CD4-positive, alpha-beta memory T cell (primary cell): ENCODE results near the gene ACVR1B. TPM values are rescaled to one million over a fixed set of nuclear protein-coding genes. Genes with fewer than 3 reads are reported as not detected.

ENCODE experiments used
- CTCF ChIA-PET: fragments of 350-600 bp; sonication (Branson Sonifier 250); formaldehyde crosslinking; loops from one replicate; lab custom pipeline; 2021; ENCODE audit warnings: inconsistent platforms; ENCODE audit not compliant: partially characterized antibody; lab: Charles Lee
- POLR2A ChIA-PET: fragments of 350-600 bp; sonication (Branson Sonifier 250); formaldehyde crosslinking; loops from one replicate; lab custom pipeline; 2021; ENCODE audit not compliant: partially characterized antibody; lab: Charles Lee
- DNase-seq, 5 donors: peaks; one replicate each; pipeline versions ENCODE4 v3.0.0 to v3.0.0-alpha.2; 2020 to 2022; ENCODE audit warnings: mixed read lengths in 1 of 5
- H3K27ac ChIP-seq: one replicate; pipeline ENCODE4 v1.7.0; 2013; ENCODE audit warnings: low read depth, low read length
- H3K27me3 ChIP-seq: 2 replicates; pipeline ENCODE4 v1.7.0; 2013; ENCODE audit warnings: mild to moderate bottlenecking, low read length, moderate library complexity; ENCODE audit not compliant: insufficient read depth
- H3K36me3 ChIP-seq: 2 replicates; pipeline ENCODE4 v1.7.0; 2013; ENCODE audit warnings: mild to moderate bottlenecking, low read length, moderate library complexity; ENCODE audit not compliant: insufficient read depth
- H3K4me1 ChIP-seq: 2 replicates; pipeline ENCODE4 v1.7.0; 2013; ENCODE audit warnings: mild to moderate bottlenecking, low read length, moderate library complexity; ENCODE audit not compliant: insufficient read depth
- H3K4me3 ChIP-seq, 2 donors: one replicate each; pipeline ENCODE4 v1.7.0; 2013; ENCODE audit warnings: low read length in 2 of 2, mild to moderate bottlenecking in 1 of 2
- H3K9me3 ChIP-seq, 2 donors: one replicate each; pipeline ENCODE4 v1.7.0; 2013; ENCODE audit warnings: low read length in 2 of 2, control low read depth in 1 of 2; ENCODE audit not compliant: control insufficient read depth in 1 of 2
- H3K27ac Mint-ChIP-seq, 7 donors: one replicate each; pipeline ENCODE4 v1.8.0; 2020 to 2021; ENCODE audit warnings: mixed read lengths in 7 of 7, mild to moderate bottlenecking in 6 of 7, inconsistent platforms in 3 of 7, moderate library complexity in 3 of 7
- H3K27me3 Mint-ChIP-seq, 2 donors: one replicate each; pipeline ENCODE4 v1.8.0; 2020 to 2021; ENCODE audit warnings: mixed read lengths in 2 of 2
- H3K36me3 Mint-ChIP-seq, 2 donors: one replicate each; pipeline ENCODE4 v1.8.0; 2020 to 2021; ENCODE audit warnings: mixed read lengths in 2 of 2, inconsistent platforms in 1 of 2, mild to moderate bottlenecking in 1 of 2
- H3K4me1 Mint-ChIP-seq, 4 donors: one replicate each; pipeline ENCODE4 v1.8.0; 2020 to 2021; ENCODE audit warnings: mixed read lengths in 4 of 4, mild to moderate bottlenecking in 1 of 4
- H3K4me3 Mint-ChIP-seq, 8 donors: one replicate each; pipeline ENCODE4 v1.8.0; 2020 to 2021; ENCODE audit warnings: mixed read lengths in 8 of 8, mild to moderate bottlenecking in 7 of 8, moderate library complexity in 6 of 8, inconsistent platforms in 3 of 8
- H3K9me3 Mint-ChIP-seq, 8 donors: one replicate each; pipeline ENCODE4 v1.8.0; 2020 to 2021; ENCODE audit warnings: mixed read lengths in 8 of 8, mild to moderate bottlenecking in 5 of 8, inconsistent platforms in 3 of 8, moderate library complexity in 1 of 8
- intact Hi-C: fragments of 100-400 bp; cut with micrococcal nuclease; formaldehyde crosslinking; loops from one replicate; pipeline ENCODE4 v1.15.1; 2023
- polyA plus RNA-seq, 2 donors: library from polyadenylated mRNA; unstranded; fragments of 300-500 nt; fragmentation: Illumina TruSeq; gene quantifications; one replicate each; pipeline ENCODE4 v1.2.3, GENCODE V29; 2021
- total RNA-seq, 2 experiments: library from RNA; stranded (reverse); gene quantifications; one replicate each; pipeline ENCODE4 v1.2.3, GENCODE V29; 2021

The ACVR1B gene
- total and polyA plus RNA-seq, 4 experiments from 2014 or later = 0.42 to 12.6 (median 6.7) TPM

DNA sequence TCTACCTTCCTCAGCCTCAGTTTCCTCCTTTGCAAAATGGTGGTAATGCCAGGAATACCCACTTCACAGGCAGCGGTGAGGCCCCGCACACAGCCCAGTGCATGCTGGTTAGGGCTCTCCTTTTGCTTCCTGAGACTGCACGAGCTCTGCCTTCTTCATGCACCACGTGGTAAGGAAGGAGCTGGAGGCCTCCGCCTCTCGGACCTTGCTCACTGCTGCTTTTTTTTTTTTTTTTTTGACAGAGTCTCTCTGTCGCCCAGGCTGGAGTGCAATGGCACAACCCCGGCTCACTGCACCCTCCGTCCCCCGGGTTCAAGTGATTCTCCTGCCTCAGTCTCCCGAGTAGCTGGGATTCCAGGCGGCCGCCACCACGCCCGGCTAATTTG is 73.3 kb downstream of the ACVR1B start:
- DNase-seq = peak in 3 of 5 donors; percentile 28 to 66 (median 35)
- Mint-ChIP-seq H3K4me3 (peak overlapping the region; percentile 85 to 99 (median 92)), H3K9me3 (peaks cover 0 to 3% (median 0%) of the 10 kb centered on the region in 8 donors), H3K4me1 (peaks cover 29 to 55% (median 39%) of the 10 kb centered on the region in 4 donors), H3K27me3 (no peaks in the 10 kb centered on the region), H3K27ac (peak overlapping the region; percentile 91 to 99 (median 97)), H3K36me3 (peaks cover 0 to 2% of the 10 kb centered on the region in 2 donors)
- CTCF ChIA-PET = interaction anchor here (0.7 to 20.6 kb wide), 33 partner anchors 8 to 549 kb away, joined by 3 to 1048 read pairs (median 11); partner anchors contain the start of genes ATG101, NR4A1, SMIM41 and TAMALIN
- Histone ChIP-seq H3K27me3 (no peaks in the 10 kb centered on the region), H3K4me1 (peaks cover 42% of the 10 kb centered on the region), H3K27ac (peak overlapping the region; percentile 48), H3K9me3 (no peaks in the 10 kb centered on the region), H3K4me3 (peak overlapping the region in 1 of 2 donors; percentile 44), H3K36me3 (no peaks in the 10 kb centered on the region)
- POLR2A ChIA-PET = interaction anchor here (0.7 to 9.9 kb wide), 20 partner anchors 7 to 204 kb away, joined by 3 to 187 read pairs (median 6); partner anchors contain the start of genes ATG101, NR4A1 and TAMALIN
- intact Hi-C loops = loop anchor here (1.0 kb wide), 7 partner anchors 11 to 97 kb away; partner anchors contain the start of genes ATG101 and NR4A1

DNA sequence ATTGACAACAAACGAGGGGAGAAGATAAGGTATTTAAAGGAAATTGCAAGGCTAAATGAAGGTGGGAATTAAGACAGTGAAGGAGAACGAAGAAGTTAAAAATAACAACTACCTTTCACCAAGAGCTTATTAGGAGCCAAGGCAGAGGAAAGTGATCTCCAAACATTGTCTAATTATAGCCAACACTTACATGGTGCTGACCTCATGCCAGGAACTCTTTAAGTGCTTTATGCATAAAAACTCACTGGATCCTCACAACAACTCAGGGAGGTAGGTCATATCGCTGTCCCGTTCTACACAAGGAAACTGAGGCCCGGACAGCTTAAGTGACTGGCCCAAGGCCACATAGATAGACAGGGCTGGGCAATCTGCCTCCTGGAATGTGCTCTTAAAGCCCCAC is 74.8 kb downstream of the ACVR1B start:
- Mint-ChIP-seq H3K9me3 (peaks cover 0 to 3% (median 0%) of the 10 kb centered on the region in 8 donors), H3K27me3 (no peaks in the 10 kb centered on the region), H3K4me3 (peak overlapping the region in 1 of 8 donors; percentile 99), H3K27ac (peak overlapping the region; percentile 91 to 99 (median 97)), H3K36me3 (peaks cover 0 to 2% of the 10 kb centered on the region in 2 donors), H3K4me1 (peaks cover 21 to 40% (median 27%) of the 10 kb centered on the region in 4 donors)
- ChIA-PET CTCF (interaction anchor here (0.9 to 20.6 kb wide), 23 partner anchors 8 to 140 kb away, joined by 3 to 1048 read pairs (median 13); partner anchors contain the start of genes ATG101, NR4A1, SMIM41 and TAMALIN), POLR2A (interaction anchor here (1.7 to 9.9 kb wide), 10 partner anchors 10 to 61 kb away, joined by 6 to 187 read pairs (median 10); partner anchors contain the start of genes ATG101, NR4A1 and TAMALIN)
- DNase-seq = no peak
- intact Hi-C loops = no loop called here
- Histone ChIP-seq H3K4me1 (peaks cover 34% of the 10 kb centered on the region), H3K9me3 (no peaks in the 10 kb centered on the region), H3K36me3 (no peaks in the 10 kb centered on the region), H3K27ac (peak overlapping the region; percentile 48), H3K27me3 (no peaks in the 10 kb centered on the region), H3K4me3 (no peak overlapping the region)

DNA sequence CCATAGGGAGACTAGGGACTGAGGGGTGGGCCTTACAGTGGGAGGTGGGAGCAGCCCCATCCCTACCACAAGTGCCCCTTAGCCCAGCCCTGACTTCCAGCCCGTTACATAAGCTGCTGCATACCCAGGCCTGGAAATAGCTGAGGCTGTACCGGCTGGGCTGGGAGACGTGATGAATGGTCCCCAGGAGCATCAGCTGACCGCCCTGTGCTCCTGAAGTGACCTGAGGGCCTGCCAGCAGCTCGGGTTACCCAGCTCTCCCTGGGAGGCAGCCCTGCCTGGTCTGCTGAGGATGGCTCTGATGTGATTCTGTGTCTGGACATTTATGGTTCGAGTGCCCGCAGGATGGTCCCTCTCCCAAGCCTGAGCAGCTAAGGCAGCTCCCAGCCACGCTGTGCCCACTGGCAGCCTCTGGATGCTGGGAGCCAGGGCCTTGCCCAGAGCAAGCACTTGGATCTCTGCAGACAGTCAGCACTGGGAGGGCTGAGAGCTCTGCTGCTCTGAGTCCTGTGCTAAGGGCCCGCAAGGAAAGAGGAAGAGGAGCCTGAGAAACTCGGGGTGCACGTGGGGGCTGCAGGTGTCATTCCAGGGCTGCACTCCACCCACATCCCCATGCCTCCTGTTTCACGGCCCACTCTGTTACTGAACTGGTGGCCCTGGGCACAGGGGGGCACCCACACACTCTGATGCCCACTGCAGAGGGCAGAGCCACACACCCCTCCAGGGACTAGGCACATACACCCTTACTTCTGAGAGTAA is 75.8 kb downstream of the ACVR1B start:
- Mint-ChIP-seq H3K4me3 (no peak overlapping the region), H3K27ac (peak overlapping the region in 1 of 7 donors; percentile 22), H3K27me3 (no peaks in the 10 kb centered on the region), H3K4me1 (peaks cover 22 to 41% (median 29%) of the 10 kb centered on the region in 4 donors), H3K36me3 (peaks cover 0 to 2% of the 10 kb centered on the region in 2 donors), H3K9me3 (peaks cover 0 to 3% (median 0%) of the 10 kb centered on the region in 8 donors)
- Histone ChIP-seq H3K4me1 (peaks cover 37% of the 10 kb centered on the region), H3K27ac (no peak overlapping the region), H3K9me3 (no peaks in the 10 kb centered on the region), H3K27me3 (no peaks in the 10 kb centered on the region), H3K36me3 (no peaks in the 10 kb centered on the region), H3K4me3 (no peak overlapping the region)
- ChIA-PET POLR2A (interaction anchor here (1.2 to 5.7 kb wide), 4 partner anchors 9 to 55 kb away, joined by 3 to 68 read pairs (median 24); partner anchors contain the start of genes ATG101 and NR4A1), CTCF (interaction anchor here (0.7 to 20.6 kb wide), 8 partner anchors 10 to 1007 kb away, joined by 3 to 1048 read pairs (median 65); partner anchors contain the start of genes ATG101, NR4A1, SMIM41 and TAMALIN)
- DNase-seq = no peak
- intact Hi-C loops = no loop called here

DNA sequence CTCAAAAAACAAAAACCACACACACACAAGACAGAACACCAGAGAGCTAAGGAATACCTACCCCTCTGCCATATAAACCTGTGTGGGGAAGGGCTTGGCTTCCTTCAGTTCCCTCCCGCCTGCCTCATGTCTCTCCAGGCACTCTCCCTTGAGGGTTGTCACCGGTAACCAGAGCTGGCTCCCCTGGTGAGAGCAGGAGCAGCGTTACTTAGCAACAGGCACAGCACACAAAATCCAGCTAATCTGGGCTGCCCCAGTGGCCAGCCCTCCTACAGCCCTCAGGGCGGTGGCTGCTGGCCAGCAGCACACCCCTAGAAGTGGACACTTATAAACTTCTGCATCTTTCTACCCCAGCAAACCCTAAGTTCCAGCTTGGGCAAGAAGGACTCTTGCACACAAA is 78.2 kb downstream of the ACVR1B start:
- peaks cover 0 to 2% of the 10 kb centered on the region in 2 donors for H3K36me3 Mint-ChIP-seq
- H3K27ac Mint-ChIP-seq = peak overlapping the region in 3 of 7 donors; percentile 7 to 70 (median 47)
- ChIA-PET CTCF (interaction anchor here (1.1 to 20.6 kb wide), 6 partner anchors 9 to 92 kb away, joined by 3 to 1048 read pairs (median 35); partner anchors contain the start of genes ATG101, SMIM41 and TAMALIN), POLR2A (interaction anchor here (1.6 kb wide), 1 partner anchor 21 kb away, joined by 3 read pairs; the partner anchor contains the start of gene NR4A1)
- H3K4me3 Mint-ChIP-seq = no peak overlapping the region
- no peaks in the 10 kb centered on the region for H3K27me3 ChIP-seq
- no peak for DNase-seq
- intact Hi-C loops = no loop called here
- H3K4me3 ChIP-seq = no peak overlapping the region
- H3K9me3 Mint-ChIP-seq = peaks cover 0 to 2% (median 0%) of the 10 kb centered on the region in 8 donors
- no peaks in the 10 kb centered on the region for H3K9me3 ChIP-seq
- no peaks in the 10 kb centered on the region for H3K27me3 Mint-ChIP-seq
- H3K4me1 ChIP-seq = peaks cover 34% of the 10 kb centered on the region
- H3K27ac ChIP-seq = no peak overlapping the region
- H3K4me1 Mint-ChIP-seq = peaks cover 19 to 46% (median 32%) of the 10 kb centered on the region in 4 donors
- H3K36me3 ChIP-seq = no peaks in the 10 kb centered on the region

DNA sequence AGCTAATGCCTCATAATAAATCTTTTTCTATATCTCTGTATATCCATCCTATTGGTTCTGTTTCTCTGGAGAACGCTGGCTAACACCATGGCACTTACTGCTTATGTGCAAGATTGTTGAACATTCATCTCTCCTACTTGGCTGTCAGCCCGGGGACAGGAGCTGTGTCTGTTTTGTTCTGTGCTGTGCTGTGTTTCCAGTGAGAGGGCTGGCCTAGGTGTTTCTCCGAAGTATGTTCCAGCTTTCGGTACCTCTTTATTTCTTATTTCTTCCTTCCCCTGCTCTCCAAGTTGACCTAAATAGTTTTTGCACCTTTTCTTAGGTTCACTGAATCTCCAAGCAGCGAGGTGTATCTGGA is 80.9 kb downstream of the ACVR1B start:
- no peaks in the 10 kb centered on the region for H3K27me3 Mint-ChIP-seq
- H3K4me3 Mint-ChIP-seq = peak overlapping the region; percentile 68 to 87 (median 79)
- peaks cover 28% of the 10 kb centered on the region for H3K4me1 ChIP-seq
- peak overlapping the region; percentile 54 for H3K27ac ChIP-seq
- peak overlapping the region; percentile 86 to 98 (median 96) for H3K27ac Mint-ChIP-seq
- intact Hi-C loops = no loop called here
- ChIA-PET POLR2A (interaction anchor here (1.1 to 3.7 kb wide), 8 partner anchors 9 to 51 kb away, joined by 3 to 21 read pairs (median 8); partner anchors contain the start of genes ATG101 and NR4A1), CTCF (interaction anchor here (0.9 to 20.6 kb wide), 11 partner anchors 7 to 84 kb away, joined by 3 to 1048 read pairs (median 9); partner anchors contain the start of genes ATG101, NR4A1, SMIM41 and TAMALIN)
- no peaks in the 10 kb centered on the region for H3K36me3 Mint-ChIP-seq
- no peaks in the 10 kb centered on the region for H3K36me3 ChIP-seq
- peak in 1 of 5 donors; percentile 43 for DNase-seq
- no peaks in the 10 kb centered on the region for H3K9me3 ChIP-seq
- H3K4me3 ChIP-seq = peak overlapping the region in 1 of 2 donors; percentile 3
- H3K9me3 Mint-ChIP-seq = peaks cover 0 to 2% (median 0%) of the 10 kb centered on the region in 8 donors
- peaks cover 13 to 44% (median 23%) of the 10 kb centered on the region in 4 donors for H3K4me1 Mint-ChIP-seq
- H3K27me3 ChIP-seq = no peaks in the 10 kb centered on the region

DNA sequence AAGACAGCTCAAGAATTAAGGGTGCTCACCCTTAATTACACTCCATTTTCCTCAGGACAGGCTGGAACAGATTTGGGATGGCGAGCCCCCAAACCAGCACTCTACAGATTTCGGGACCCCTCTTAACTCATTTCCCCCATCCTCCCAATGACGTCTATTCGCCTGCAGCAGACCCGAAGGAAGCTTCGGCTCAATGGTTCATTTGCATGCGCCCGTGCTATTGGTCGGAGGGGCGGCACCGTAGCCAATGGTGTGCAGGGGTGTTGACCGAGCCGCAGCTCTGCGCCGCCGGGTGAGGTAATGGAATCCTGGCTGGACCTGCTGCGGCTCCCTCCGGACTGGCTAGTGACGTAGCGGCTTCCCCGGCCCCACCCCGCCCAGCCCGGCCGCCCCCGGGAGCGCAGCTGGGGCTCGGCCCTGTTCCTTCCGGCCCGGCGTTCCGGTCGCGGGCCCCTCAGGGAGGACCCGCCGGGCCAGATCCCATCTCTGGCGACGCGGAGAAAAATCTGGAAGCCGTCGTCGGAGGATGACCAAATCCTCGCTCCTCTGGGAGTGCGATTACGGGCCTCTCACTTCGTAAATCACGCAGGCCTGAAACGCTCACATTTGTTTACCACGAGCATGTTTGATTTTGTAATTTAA is 81.4 kb downstream of the ACVR1B start:
- H3K27ac Mint-ChIP-seq = peak overlapping the region; percentile 86 to 98 (median 96)
- peaks cover 13 to 44% (median 25%) of the 10 kb centered on the region in 4 donors for H3K4me1 Mint-ChIP-seq
- Histone ChIP-seq H3K9me3 (no peaks in the 10 kb centered on the region), H3K4me1 (peaks cover 31% of the 10 kb centered on the region), H3K27me3 (no peaks in the 10 kb centered on the region), H3K36me3 (no peaks in the 10 kb centered on the region), H3K27ac (peak overlapping the region; percentile 54), H3K4me3 (peak overlapping the region; percentile 3 to 36)
- H3K36me3 Mint-ChIP-seq = no peaks in the 10 kb centered on the region
- ChIA-PET CTCF (interaction anchor here (0.9 to 20.6 kb wide), 11 partner anchors 8 to 84 kb away, joined by 3 to 1048 read pairs (median 9); partner anchors contain the start of genes ATG101, NR4A1, SMIM41 and TAMALIN), POLR2A (interaction anchor here (1.1 to 3.7 kb wide), 8 partner anchors 9 to 50 kb away, joined by 3 to 21 read pairs (median 8); partner anchors contain the start of genes ATG101 and NR4A1)
- H3K4me3 Mint-ChIP-seq = peak overlapping the region; percentile 68 to 87 (median 82)
- no peaks in the 10 kb centered on the region for H3K27me3 Mint-ChIP-seq
- H3K9me3 Mint-ChIP-seq = peaks cover 0 to 2% (median 0%) of the 10 kb centered on the region in 8 donors
- DNase-seq = peak; percentile 81 to 95 (median 85)
- intact Hi-C loops = loop anchor here (1.0 kb wide), 3 partner anchors 10 to 36 kb away; partner anchors contain the start of genes ATG101 and NR4A1
